Activated CD8-positive, alpha-beta memory T cell treated with anti-CD3 and anti-CD28 coated beads for 1 hour (primary cell): ENCODE measurements around the gene EEF1G.
"Not testable (repeated sequence)": the region's sequence is repeated elsewhere in the genome, so short reads cannot be mapped to it uniquely, and the experiment has no call there.

Experiments used
- DNase-seq, 2 donors: peaks; one replicate each; pipeline ENCODE4 v3.0.0-alpha.2; 2020; ENCODE audit warnings: low read depth in 1 of 2; ENCODE audit errors: extremely low read depth in 1 of 2

The EEF1G gene

GRCh38 chr11:62578541-62578940, 4.8 kb upstream of the EEF1G start:
- DNase-seq = no peak

- no peak for DNase-seq
Observed at GRCh38 chr11:62577046-62577714, 3.5 kb upstream of the EEF1G start.

GRCh38 chr11:62575837-62576236, 2.1 kb upstream of the EEF1G start:
- no peak for DNase-seq

GRCh38 chr11:62575156-62575555, 1.5 kb upstream of the EEF1G start:
- DNase-seq = no peak

- DNase-seq = no peak
Observed at GRCh38 chr11:62574363-62575071, 826 bp upstream of the EEF1G start.

GRCh38 chr11:62573006-62573591, 592 bp downstream of the EEF1G start:
- DNase-seq = no peak

GRCh38 chr11:62572431-62572830, 1.3 kb downstream of the EEF1G start:
- no peak for DNase-seq

GRCh38 chr11:62571493-62571892, 2.2 kb downstream of the EEF1G start:
- not testable (repeated sequence) for DNase-seq

- not testable (repeated sequence) for DNase-seq
Observed at GRCh38 chr11:62570903-62571302, 2.8 kb downstream of the EEF1G start.

- DNase-seq = no peak
Observed at GRCh38 chr11:62569611-62570010, 4.1 kb downstream of the EEF1G start.

GRCh38 chr11:62567018-62567633, 6.6 kb downstream of the EEF1G start:
- DNase-seq = no peak

- no peak for DNase-seq
Observed at GRCh38 chr11:62566247-62566646, 7.4 kb downstream of the EEF1G start.

- no peak for DNase-seq
Observed at GRCh38 chr11:62565100-62565802, 8.4 kb downstream of the EEF1G start.

GRCh38 chr11:62561677-62562230, 11.9 kb downstream of the EEF1G start:
- not testable (repeated sequence) for DNase-seq

- DNase-seq = peak; percentile 70 to 77
Observed at GRCh38 chr11:62560566-62561103, 13.1 kb downstream of the EEF1G start.

GRCh38 chr11:62559626-62560025, 14.1 kb downstream of the EEF1G start:
- DNase-seq = not testable (repeated sequence)

- DNase-seq = no peak
Observed at GRCh38 chr11:62559204-62559603, 14.5 kb downstream of the EEF1G start.

- DNase-seq = no peak
Observed at GRCh38 chr11:62558669-62559068, 15.0 kb downstream of the EEF1G start.

GRCh38 chr11:62556875-62557631, 16.6 kb downstream of the EEF1G start:
- no peak for DNase-seq
